Measurements from ENCODE around the gene ZNF829. TPM values are rescaled to one million over a fixed set of nuclear protein-coding genes. Genes with fewer than 3 reads are reported as not detected.

Gene ZNF829
- total RNA-seq, 1 experiment from 2014 or later: 6.4 TPM

- TF ChIP-seq ETV6 (CRISPR knock-in tag; IDR thresholded peaks at IDR 0.05) (no peak), MXD4 (CRISPR knock-in tag; IDR thresholded peaks at IDR 0.05; ENCODE audit: borderline replicate concordance) (no peak), ZNF512 (CRISPR knock-in tag; IDR thresholded peaks at IDR 0.05; ENCODE audit: borderline replicate concordance) (no peak), SP1 (CRISPR knock-in tag; conservative IDR thresholded peaks at IDR 0.05) (no peak), ZNF232 (CRISPR knock-in tag; IDR thresholded peaks at IDR 0.05) (no peak), OVOL2 (CRISPR knock-in tag; IDR thresholded peaks at IDR 0.05; ENCODE audit: borderline replicate concordance) (no peak), NR1H2 (CRISPR knock-in tag; IDR thresholded peaks at IDR 0.05) (no peak), MYBL2 (CRISPR knock-in tag; IDR thresholded peaks at IDR 0.05) (no peak), ZMAT4 (CRISPR knock-in tag; IDR thresholded peaks at IDR 0.05) (no peak), NFATC4 (CRISPR knock-in tag; IDR thresholded peaks at IDR 0.05) (no peak), ZNF396 (CRISPR knock-in tag; IDR thresholded peaks at IDR 0.05; ENCODE audit: borderline replicate concordance) (no peak)
- TF ChIP-seq, protein P1, sequence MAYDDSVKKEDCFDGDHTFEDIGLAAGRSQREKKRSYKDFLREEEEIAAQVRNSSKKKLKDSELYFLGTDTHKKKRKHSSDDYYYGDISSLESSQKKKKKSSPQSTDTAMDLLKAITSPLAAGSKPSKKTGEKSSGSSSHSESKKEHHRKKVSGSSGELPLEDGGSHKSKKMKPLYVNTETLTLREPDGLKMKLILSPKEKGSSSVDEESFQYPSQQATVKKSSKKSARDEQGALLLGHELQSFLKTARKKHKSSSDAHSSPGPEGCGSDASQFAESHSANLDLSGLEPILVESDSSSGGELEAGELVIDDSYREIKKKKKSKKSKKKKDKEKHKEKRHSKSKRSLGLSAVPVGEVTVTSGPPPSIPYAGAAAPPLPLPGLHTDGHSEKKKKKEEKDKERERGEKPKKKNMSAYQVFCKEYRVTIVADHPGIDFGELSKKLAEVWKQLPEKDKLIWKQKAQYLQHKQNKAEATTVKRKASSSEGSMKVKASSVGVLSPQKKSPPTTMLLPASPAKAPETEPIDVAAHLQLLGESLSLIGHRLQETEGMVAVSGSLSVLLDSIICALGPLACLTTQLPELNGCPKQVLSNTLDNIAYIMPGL (CRISPR knock-in tag; IDR thresholded peaks at IDR 0.05): no peak
- TF ChIP-seq, protein P2, sequence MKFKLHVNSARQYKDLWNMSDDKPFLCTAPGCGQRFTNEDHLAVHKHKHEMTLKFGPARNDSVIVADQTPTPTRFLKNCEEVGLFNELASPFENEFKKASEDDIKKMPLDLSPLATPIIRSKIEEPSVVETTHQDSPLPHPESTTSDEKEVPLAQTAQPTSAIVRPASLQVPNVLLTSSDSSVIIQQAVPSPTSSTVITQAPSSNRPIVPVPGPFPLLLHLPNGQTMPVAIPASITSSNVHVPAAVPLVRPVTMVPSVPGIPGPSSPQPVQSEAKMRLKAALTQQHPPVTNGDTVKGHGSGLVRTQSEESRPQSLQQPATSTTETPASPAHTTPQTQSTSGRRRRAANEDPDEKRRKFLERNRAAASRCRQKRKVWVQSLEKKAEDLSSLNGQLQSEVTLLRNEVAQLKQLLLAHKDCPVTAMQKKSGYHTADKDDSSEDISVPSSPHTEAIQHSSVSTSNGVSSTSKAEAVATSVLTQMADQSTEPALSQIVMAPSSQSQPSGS (CRISPR knock-in tag; IDR thresholded peaks at IDR 0.05; ENCODE audit: borderline replicate concordance, low read depth): no peak
- TF ChIP-seq, protein P3, sequence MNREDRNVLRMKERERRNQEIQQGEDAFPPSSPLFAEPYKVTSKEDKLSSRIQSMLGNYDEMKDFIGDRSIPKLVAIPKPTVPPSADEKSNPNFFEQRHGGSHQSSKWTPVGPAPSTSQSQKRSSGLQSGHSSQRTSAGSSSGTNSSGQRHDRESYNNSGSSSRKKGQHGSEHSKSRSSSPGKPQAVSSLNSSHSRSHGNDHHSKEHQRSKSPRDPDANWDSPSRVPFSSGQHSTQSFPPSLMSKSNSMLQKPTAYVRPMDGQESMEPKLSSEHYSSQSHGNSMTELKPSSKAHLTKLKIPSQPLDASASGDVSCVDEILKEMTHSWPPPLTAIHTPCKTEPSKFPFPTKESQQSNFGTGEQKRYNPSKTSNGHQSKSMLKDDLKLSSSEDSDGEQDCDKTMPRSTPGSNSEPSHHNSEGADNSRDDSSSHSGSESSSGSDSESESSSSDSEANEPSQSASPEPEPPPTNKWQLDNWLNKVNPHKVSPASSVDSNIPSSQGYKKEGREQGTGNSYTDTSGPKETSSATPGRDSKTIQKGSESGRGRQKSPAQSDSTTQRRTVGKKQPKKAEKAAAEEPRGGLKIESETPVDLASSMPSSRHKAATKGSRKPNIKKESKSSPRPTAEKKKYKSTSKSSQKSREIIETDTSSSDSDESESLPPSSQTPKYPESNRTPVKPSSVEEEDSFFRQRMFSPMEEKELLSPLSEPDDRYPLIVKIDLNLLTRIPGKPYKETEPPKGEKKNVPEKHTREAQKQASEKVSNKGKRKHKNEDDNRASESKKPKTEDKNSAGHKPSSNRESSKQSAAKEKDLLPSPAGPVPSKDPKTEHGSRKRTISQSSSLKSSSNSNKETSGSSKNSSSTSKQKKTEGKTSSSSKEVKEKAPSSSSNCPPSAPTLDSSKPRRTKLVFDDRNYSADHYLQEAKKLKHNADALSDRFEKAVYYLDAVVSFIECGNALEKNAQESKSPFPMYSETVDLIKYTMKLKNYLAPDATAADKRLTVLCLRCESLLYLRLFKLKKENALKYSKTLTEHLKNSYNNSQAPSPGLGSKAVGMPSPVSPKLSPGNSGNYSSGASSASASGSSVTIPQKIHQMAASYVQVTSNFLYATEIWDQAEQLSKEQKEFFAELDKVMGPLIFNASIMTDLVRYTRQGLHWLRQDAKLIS (CRISPR knock-in tag; IDR thresholded peaks at IDR 0.05; ENCODE audit: borderline replicate concordance): no peak
Observed at GRCh38 chr19:36876993-36877938, 38.8 kb downstream of the ZNF829 start (continued).

GRCh38 chr19:36851898-36852297 lies 64.2 kb downstream of the ZNF829 start:
- ChIA-PET CTCF (interaction anchor here (2.3 kb wide), 1 partner anchor 14 kb away, joined by 16 read pairs; the partner anchor contains the start of gene ZNF790), POLR2A (interaction anchor here (3.6 kb wide), 1 partner anchor 14 kb away, joined by 35 read pairs; the partner anchor contains the start of gene ZNF790)
- Mint-ChIP-seq H3K27me3 (ENCODE audit: low read depth) (no peaks in the 10 kb centered on the region), H3K4me3 (no peak overlapping the region), H3K27ac (no peak overlapping the region), H3K36me3 (peaks cover 27% of the 10 kb centered on the region), H3K4me1 (peaks cover 3% of the 10 kb centered on the region), H3K9me3 (peaks cover 20% of the 10 kb centered on the region)
- DNase-seq (ENCODE audit: low spot score): no peak
- no peak for ATAC-seq
- TF ChIP-seq ZNF263 (CRISPR knock-in tag; IDR thresholded peaks at IDR 0.05; ENCODE audit: low read depth): no peak
- no peak for TF ChIP-seq MLX (CRISPR knock-in tag; IDR thresholded peaks at IDR 0.05)
- TF ChIP-seq, protein P1 (CRISPR knock-in tag; IDR thresholded peaks at IDR 0.05): no peak
- TF ChIP-seq, protein P4, sequence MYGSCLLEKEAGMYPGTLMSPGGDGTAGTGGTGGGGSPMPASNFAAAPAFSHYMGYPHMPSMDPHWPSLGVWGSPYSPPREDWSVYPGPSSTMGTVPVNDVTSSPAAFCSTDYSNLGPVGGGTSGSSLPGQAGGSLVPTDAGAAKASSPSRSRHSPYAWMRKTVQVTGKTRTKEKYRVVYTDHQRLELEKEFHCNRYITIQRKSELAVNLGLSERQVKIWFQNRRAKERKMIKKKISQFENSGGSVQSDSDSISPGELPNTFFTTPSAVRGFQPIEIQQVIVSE (CRISPR knock-in tag; IDR thresholded peaks at IDR 0.05; ENCODE audit: borderline replicate concordance): no peak
- TF ChIP-seq SMAD3 (CRISPR knock-in tag; IDR thresholded peaks at IDR 0.05; ENCODE audit: borderline replicate concordance): no peak
